OCI-LY3 (cell line): ENCODE measurements around the gene OR2B2.
A peak's percentile ranks its signal among the peaks of the same experiment; 100 is the strongest.

ENCODE experiments used
- H2AFZ ChIP-seq: fragments of 200-600, 300-600 bp; shearing (Covaris generic); 2 replicates; pipeline ENCODE4 v1.6.0; 2014; ENCODE audit warnings: antibody characterized with exemption, low read depth, low read length
- H3K27ac ChIP-seq: fragments of 200-600, 300-600 bp; sonication (generic); 2 replicates; pipeline ENCODE4 v1.5.1; 2014; ENCODE audit warnings: mild to moderate bottlenecking, low read length, moderate library complexity, mixed read lengths
- H3K27me3 ChIP-seq: fragments of 200-600, 300-600 bp; sonication (generic); 2 replicates; pipeline ENCODE4 v1.6.1; 2014; ENCODE audit warnings: low read depth, low read length, mixed read lengths
- H3K36me3 ChIP-seq: fragments of 200-600, 300-600 bp; sonication (generic); replicated peaks from 2 replicates; pipeline ENCODE3; 2014; ENCODE audit warnings: low read depth, low read length, mixed read lengths
- H3K4me1 ChIP-seq: fragments of 300-600, 200-600 bp; sonication (generic); 2 replicates; pipeline ENCODE4 v1.6.1; 2014; ENCODE audit warnings: low read length, mixed read lengths
- H3K4me2 ChIP-seq: fragments of 200-600, 300-600 bp; sonication (generic); 2 replicates; pipeline ENCODE4 v1.6.1; 2014; ENCODE audit warnings: low read length, mixed read lengths
- H3K4me3 ChIP-seq: fragments of 300-600, 200-600 bp; sonication (generic); 2 replicates; pipeline ENCODE4 v1.5.1; 2014; ENCODE audit warnings: antibody characterized with exemption, mild to moderate bottlenecking, low read length, moderate library complexity
- H3K79me2 ChIP-seq: fragments of 300-600, 200-600 bp; shearing (Covaris generic); 2 replicates; pipeline ENCODE4 v1.6.1; 2014; ENCODE audit warnings: mild to moderate bottlenecking, low read length, mixed read lengths
- H3K9ac ChIP-seq: fragments of 300-600, 200-600 bp; shearing (Covaris generic); 2 replicates; pipeline ENCODE4 v1.6.0; 2014; ENCODE audit warnings: mild to moderate bottlenecking, low read length, moderate library complexity
- H3K9me3 ChIP-seq: fragments of 200-600, 300-600 bp; shearing (Covaris generic); 2 replicates; pipeline ENCODE4 v1.6.1; 2014; ENCODE audit warnings: low read length, mixed read lengths; ENCODE audit not compliant: insufficient read depth
- H4K20me1 ChIP-seq: fragments of 200-600, 300-600 bp; sonication (generic); 2 replicates; pipeline ENCODE4 v1.6.1; 2016; ENCODE audit warnings: low read length, mixed read lengths; ENCODE audit not compliant: insufficient read depth
- CTCF ChIP-seq: fragments of 200-600, 300-600 bp; sonication (generic); IDR thresholded peaks from 2 replicates; pipeline ENCODE4 v1.5.1; 2014; ENCODE audit warnings: antibody characterized with exemption, low read length, low read depth
- EZH2phosphoT487 ChIP-seq: fragments of 200-600 bp; shearing (Covaris generic); IDR thresholded peaks from 2 replicates; pipeline ENCODE4 v1.6.1; 2018; ENCODE audit warnings: antibody characterized with exemption, mixed run types, low read depth

Gene OR2B2

GRCh38 chr6:27893059-27893835, 18.9 kb downstream of the OR2B2 start:
- H3K27ac ChIP-seq, result peak overlapping the region; percentile 99
- peak overlapping the region; percentile 98 for H3K9ac ChIP-seq
- TF ChIP-seq CTCF (no peak), EZH2phosphoT487 (no peak)
- H2AFZ ChIP-seq, result no peak overlapping the region
- peak overlapping the region; percentile 96 for H3K4me2 ChIP-seq
- peaks cover 40% of the 10 kb centered on the region for H3K4me1 ChIP-seq
- peaks cover 6% of the 10 kb centered on the region; the same call in 1 of the 2 replicates for H3K79me2 ChIP-seq
- no peaks in the 10 kb centered on the region for H3K36me3 ChIP-seq
- H3K27me3 ChIP-seq, result no peaks in the 10 kb centered on the region
- no peaks in the 10 kb centered on the region; the same call in 1 of the 2 replicates for H3K9me3 ChIP-seq
- H4K20me1 ChIP-seq, result no peaks in the 10 kb centered on the region
- peak overlapping the region; percentile 95 for H3K4me3 ChIP-seq

GRCh38 chr6:27892649-27893058, 19.5 kb downstream of the OR2B2 start:
- H2AFZ ChIP-seq, result no peak overlapping the region
- peaks cover 34% of the 10 kb centered on the region for H3K4me1 ChIP-seq
- H3K79me2 ChIP-seq, result peaks cover 6% of the 10 kb centered on the region; the same call in 1 of the 2 replicates
- no peaks in the 10 kb centered on the region for H3K27me3 ChIP-seq
- H3K9me3 ChIP-seq, result no peaks in the 10 kb centered on the region; the same call in 1 of the 2 replicates
- H3K36me3 ChIP-seq, result no peaks in the 10 kb centered on the region
- H3K4me2 ChIP-seq, result peak overlapping the region; percentile 66
- peak overlapping the region; percentile 99 for H3K27ac ChIP-seq
- no peaks in the 10 kb centered on the region for H4K20me1 ChIP-seq
- no peak for TF ChIP-seq CTCF
- TF ChIP-seq EZH2phosphoT487, result no peak
- H3K9ac ChIP-seq, result peak overlapping the region; percentile 98
- peak overlapping the region; percentile 95 for H3K4me3 ChIP-seq

- H2AFZ ChIP-seq, result no peak overlapping the region
Measured at GRCh38 chr6:27891320-27891875, 20.8 kb downstream of the OR2B2 start.

More at GRCh38 chr6:27891320-27891875, 20.8 kb downstream of the OR2B2 start:
- H3K36me3 ChIP-seq, result no peaks in the 10 kb centered on the region
- peaks cover 4% of the 10 kb centered on the region; the same call in 1 of the 2 replicates for H3K79me2 ChIP-seq
- H3K9me3 ChIP-seq, result no peaks in the 10 kb centered on the region; the same call in 1 of the 2 replicates
- peak overlapping the region; percentile 99 for H3K27ac ChIP-seq
- H3K27me3 ChIP-seq, result no peaks in the 10 kb centered on the region
- TF ChIP-seq CTCF, result no peak
- H3K4me3 ChIP-seq, result peak overlapping the region; percentile 95
- no peaks in the 10 kb centered on the region for H4K20me1 ChIP-seq
- H3K4me2 ChIP-seq, result peak overlapping the region; percentile 66
- H3K4me1 ChIP-seq, result peaks cover 22% of the 10 kb centered on the region
- peak overlapping the region; percentile 98 for H3K9ac ChIP-seq
